HL-60 (cell line): ENCODE results near the gene PSMD1.
"Not testable (repeated sequence)": the region's sequence is repeated elsewhere in the genome, so short reads cannot be mapped to it uniquely, and the experiment has no call there.

Source experiments
- DNase-seq, 2 experiments: peaks; one replicate each; pipeline ENCODE4 v3.0.0-alpha.2; 2010 to 2020; ENCODE audit warnings: low read depth in 1 of 2, low spot score in 1 of 2
- H3K27ac ChIP-seq: fragments of 250-450 bp; sonication (Bioruptor Pico); replicated peaks from 2 replicates; pipeline ENCODE4 v1.5.1; 2020; ENCODE audit warnings: mild to moderate bottlenecking, moderate library complexity
- H3K27me3 ChIP-seq: fragments of 250-450 bp; sonication (Bioruptor Pico); 2 replicates; pipeline ENCODE4 v1.5.1; 2021; ENCODE audit warnings: mild to moderate bottlenecking, moderate library complexity; ENCODE audit not compliant: insufficient read depth, poor library complexity, severe bottlenecking
- H3K4me3 ChIP-seq: replicated peaks from 2 replicates; pipeline ENCODE4 v1.5.1; 2011; ENCODE audit warnings: mild to moderate bottlenecking, control low read depth, low read length; ENCODE audit not compliant: insufficient read depth
- CTCF ChIP-seq: IDR thresholded peaks from one replicate; pipeline ENCODE4 v1.5.1; 2011; ENCODE audit warnings: low read length, control low read depth, inconsistent platforms; ENCODE audit not compliant: insufficient read depth
- GABPA ChIP-seq: IDR thresholded peaks from 2 replicates; pipeline ENCODE4 v1.6.1; 2012; ENCODE audit warnings: low read depth
- POLR2AphosphoS5 ChIP-seq: IDR thresholded peaks from 2 replicates; pipeline ENCODE4 v1.6.1; 2012; ENCODE audit warnings: low read depth
- REST ChIP-seq: IDR thresholded peaks from 2 replicates; pipeline ENCODE4 v1.6.1; 2012; ENCODE audit warnings: low read depth; ENCODE audit not compliant: insufficient replicate concordance
- SPI1 ChIP-seq: IDR thresholded peaks from 2 replicates; pipeline ENCODE4 v1.6.1; 2012; ENCODE audit warnings: low read depth, mild to moderate bottlenecking, borderline replicate concordance

Gene PSMD1

DNA sequence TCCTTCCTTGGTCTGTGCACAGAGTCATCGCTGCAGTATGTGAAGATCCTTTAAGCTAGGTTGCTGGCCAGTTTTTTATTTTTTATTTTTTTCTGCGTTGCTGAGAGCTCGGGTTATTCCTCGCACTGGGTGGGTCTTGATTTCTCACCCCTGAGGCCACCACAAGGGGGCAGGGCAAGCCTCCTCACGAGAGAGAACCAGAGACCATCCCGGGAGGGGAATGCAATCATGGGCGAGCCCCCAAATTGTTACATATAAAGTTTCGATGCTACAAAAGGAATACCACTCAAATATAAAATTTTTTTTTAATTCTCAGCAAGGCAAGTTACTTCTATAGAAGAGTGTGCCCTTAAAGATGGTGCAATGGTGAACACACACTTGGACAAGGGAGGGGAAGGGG lies 43.3 kb downstream of the PSMD1 start:
- Histone ChIP-seq H3K27ac (no peak overlapping the region), H3K27me3 (no peaks in the 10 kb centered on the region), H3K4me3 (no peak overlapping the region)
- TF ChIP-seq SPI1 (no peak), GABPA (no peak), REST (no peak), CTCF (no peak), POLR2AphosphoS5 (no peak)
- DNase-seq: no peak

GRCh38 chr2:231100321-231100720 lies 43.7 kb downstream of the PSMD1 start:
- not testable (repeated sequence) for DNase-seq, H3K4me3 ChIP-seq, H3K27ac ChIP-seq, H3K27me3 ChIP-seq

GRCh38 chr2:231100990-231101389 lies 44.3 kb downstream of the PSMD1 start:
- Histone ChIP-seq H3K27ac (no peak overlapping the region), H3K27me3 (no peaks in the 10 kb centered on the region), H3K4me3 (no peak overlapping the region)
- no peak for DNase-seq
- TF ChIP-seq CTCF (no peak), REST (no peak), GABPA (no peak), SPI1 (no peak)

DNA sequence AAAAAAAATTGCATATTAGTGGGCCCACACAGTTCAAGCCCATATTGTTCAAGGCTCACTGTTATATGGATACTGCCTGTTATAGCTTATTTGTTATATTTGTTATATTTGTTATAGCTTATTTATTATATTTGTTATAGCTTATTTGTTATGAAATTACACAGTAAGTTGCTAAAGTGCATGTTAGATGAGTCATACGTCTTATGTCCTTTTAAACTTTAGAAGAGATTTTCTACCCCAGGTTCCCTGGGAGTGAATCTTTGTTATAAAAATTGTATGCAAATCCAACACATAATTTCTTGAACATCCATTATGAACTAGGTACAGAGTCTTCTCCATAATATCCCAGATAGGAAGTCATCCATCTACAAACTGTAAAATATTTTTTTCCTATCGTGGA lies 46.1 kb downstream of the PSMD1 start:
- Histone ChIP-seq H3K27ac (no peak overlapping the region), H3K4me3 (no peak overlapping the region), H3K27me3 (no peaks in the 10 kb centered on the region)
- TF ChIP-seq CTCF: no peak
- TF ChIP-seq GABPA: no peak
- no peak for TF ChIP-seq SPI1
- TF ChIP-seq POLR2AphosphoS5: no peak
- no peak for TF ChIP-seq REST
- no peak for DNase-seq
